Heart left ventricle (tissue), 16 donors: ENCODE data around the gene MLIP. TPM values are rescaled to one million over a fixed set of nuclear protein-coding genes. Genes with fewer than 3 reads are reported as not detected.
A peak's percentile ranks its signal among the peaks of the same experiment; 100 is the strongest.

Experiments used
- ATAC-seq, 4 donors: fragments of 200-7000 bp; cut with Tn5 transposase; one replicate each; pipeline ENCODE4 v1.9.1; 2020 to 2022; ENCODE audit warnings: moderate library complexity in 4 of 4, mild to moderate bottlenecking in 3 of 4, moderate number of reproducible peaks in 1 of 4
- DNase-seq, 5 donors: peaks; one replicate each; pipeline ENCODE4 v3.0.0-alpha.2; 2020
- H3K27ac ChIP-seq, 12 donors: fragments of 200-600 bp; sonication (generic) in 4 of 12; one replicate each; pipeline versions ENCODE4 v1.5.0 to v1.8.0; 2016 to 2022; ENCODE audit warnings: mild to moderate bottlenecking in 2 of 12
- H3K27me3 ChIP-seq, 9 donors: fragments of 200-600 bp; sonication (generic) in 2 of 9; one replicate each; pipeline versions ENCODE4 v1.5.1 to v1.8.0; 2016 to 2022; ENCODE audit warnings: mild to moderate bottlenecking in 3 of 9
- H3K36me3 ChIP-seq, 9 donors: fragments of 200-600 bp; sonication (generic) in 2 of 9; one replicate each; pipeline versions ENCODE4 v1.5.0 to v1.8.0; 2018 to 2022; ENCODE audit warnings: mild to moderate bottlenecking in 2 of 9
- H3K4me1 ChIP-seq, 12 donors: fragments of 200-600 bp; sonication (generic) in 4 of 12; one replicate each; pipeline versions ENCODE4 v1.5.0 to v1.8.0; 2016 to 2022; ENCODE audit warnings: mild to moderate bottlenecking in 3 of 12
- H3K4me3 ChIP-seq, 12 donors: fragments of 200-600 bp; sonication (generic) in 4 of 12; one replicate each; pipeline versions ENCODE4 v1.5.0 to v1.8.0; 2017 to 2022; ENCODE audit warnings: mild to moderate bottlenecking in 9 of 12, moderate library complexity in 4 of 12
- H3K9me3 ChIP-seq, 12 donors: fragments of 200-600 bp; sonication (generic) in 4 of 12; one replicate each; pipeline versions ENCODE4 v1.5.0 to v1.8.0; 2016 to 2022; ENCODE audit warnings: mild to moderate bottlenecking in 1 of 12
- CTCF ChIP-seq, 12 donors: fragments of 200-600 bp; sonication (generic) in 4 of 12; IDR thresholded peaks; one replicate each; pipeline versions ENCODE4 v1.5.0 to v1.8.0; 2018 to 2022; ENCODE audit warnings: antibody characterized with exemption in 12 of 12, mild to moderate bottlenecking in 5 of 12
- POLR2A ChIP-seq, 2 donors: fragments of 450-650 bp; IDR thresholded peaks; one replicate each; pipeline ENCODE4 v1.6.1; 2017; ENCODE audit warnings: antibody characterized with exemption in 2 of 2, mild to moderate bottlenecking in 2 of 2, moderate library complexity in 2 of 2
- WGBS, 4 donors: extraction: QIAGEN DNeasy Blood & Tissue Kit in 2 of 4; methylation state at CpG; one replicate each; pipeline versions ENCODE4 v1.1.5 to v1.1.7; 2013 to 2018; 5-methylcytosine and 5-hydroxymethylcytosine counted together
- intact Hi-C, 10 donors: fragments of 100-400 bp; cut with DNase I; formaldehyde crosslinking; loops; one replicate each; pipeline versions ENCODE4 v1.11.1 to v1.14.2; 2022
- polyA plus RNA-seq, 2 donors: library from polyadenylated mRNA; stranded (reverse); fragments of 200-250 nt; gene quantifications; one replicate each; pipeline ENCODE4 v1.2.3, GENCODE V29; 2013
- total RNA-seq, 9 donors: library from RNA; depleted of rRNA in 2 of 9; stranded (reverse); fragments of >200 nt in 2 of 9; fragmentation: NEBNext Ultra II Directional in 3 of 9; extraction: Animal tissue kit (Norgen Biotek cat#: 25700) in 3 of 9; gene quantifications; one replicate each; pipeline versions ENCODE4 v1.1.0 to v1.2.4, GENCODE V29; 2016 to 2023
- donor health status: ischemic (EF 13 %, LVEDD 7.1; RV severe dilation, severe dysfunction).
- donor health status: healthy with polysubstance abuse.
- donor health status: DM: no; HTN: yes; CAD: no.
- donor health status: DM: no; HTN: no; CAD: no.
- donor health status: ischemic (EF 25% LVEDD 6.9; RV normal size, moderate dysfunction).
- donor health status: ischemic (EF 25% LVEDD 5.7; RV mildly dilated, moderate dysfunction).
- donor health status: healthy.
- donor health status: DM: yes; HTN: yes; CAD: no.
- donor health status: ischemic (EF 35%, LVEDD 5.7; RV mildly dilated, moderate dysfunction).
- donor health status: nonischemic (EF 11% LVEDD 7.7; RV severe dilation, severe dysfunction).
- donor health status: DM: yes; HTN: yes; CAD: no.
- donor health status: PGD.
- donor health status: ischemic (EF 29% LVEDD 5.4; RV normal size, mild dysfunction).
- donor health status: nonischemic (EF 23%, LVEDD 6.1; RV moderate dilation, normal function).

The MLIP gene
- total and polyA plus RNA-seq, 11 donors = 130 to 522 (median 360) TPM

GRCh38 chr6:54243699-54244098 is 132.5 kb downstream of the MLIP start:
- intact Hi-C loops = no loop called here
- H3K4me1 ChIP-seq = peaks cover 0 to 24% (median 3%) of the 10 kb centered on the region in 12 donors
- no peaks in the 10 kb centered on the region for H3K27me3 ChIP-seq
- no peak for TF ChIP-seq POLR2A (IDR thresholded peaks at IDR 0.05)
- no peak for TF ChIP-seq CTCF (IDR thresholded peaks at IDR 0.05)
- no peaks in the 10 kb centered on the region for H3K36me3 ChIP-seq
- peak overlapping the region in 1 of 12 donors; percentile 4 for H3K27ac ChIP-seq
- H3K4me3 ChIP-seq = no peak overlapping the region
- DNase-seq (no peak), ATAC-seq (peak in 3 of 4 donors; percentile 37 to 56 (median 41))
- H3K9me3 ChIP-seq = no peaks in the 10 kb centered on the region
- WGBS, 4 donors = 70 to 80% (median 74%) methylated on average over 4 of the region's 4 CpGs

DNA sequence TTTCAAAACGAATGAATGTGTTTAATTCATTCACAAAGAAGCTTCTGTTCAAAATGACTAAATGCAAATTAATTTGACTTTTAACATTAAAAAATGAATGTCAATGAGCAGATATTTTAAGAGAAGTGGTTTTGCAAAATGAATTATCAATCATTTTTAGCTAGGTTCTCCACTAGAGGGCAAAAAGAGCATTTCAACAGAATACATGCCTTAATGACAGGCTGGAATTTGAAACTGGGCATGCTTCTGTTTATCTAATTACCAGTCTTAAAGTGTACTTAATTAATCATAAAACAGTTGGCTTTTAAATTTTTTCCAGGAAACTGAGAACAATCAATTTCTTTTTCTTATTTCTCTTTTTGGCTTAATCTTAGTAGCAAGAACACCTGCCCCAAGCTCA is 133.2 kb downstream of the MLIP start:
- DNase-seq = no peak
- no peak overlapping the region for H3K27ac ChIP-seq
- H3K4me3 ChIP-seq = no peak overlapping the region
- H3K36me3 ChIP-seq = no peaks in the 10 kb centered on the region
- peak in 2 of 4 donors; percentile 49 to 50 for ATAC-seq
- peaks cover 0 to 19% (median 0%) of the 10 kb centered on the region in 12 donors for H3K4me1 ChIP-seq
- intact Hi-C loops = no loop called here
- no peaks in the 10 kb centered on the region for H3K9me3 ChIP-seq
- WGBS, 4 donors = 54 to 74% (median 57%) methylated on average over 1 of the region's 1 CpG
- no peaks in the 10 kb centered on the region for H3K27me3 ChIP-seq
- TF ChIP-seq POLR2A (IDR thresholded peaks at IDR 0.05) (no peak), CTCF (IDR thresholded peaks at IDR 0.05) (peak; percentile 14 to 60 (median 36))

- H3K4me3 ChIP-seq = no peak overlapping the region
- no peaks in the 10 kb centered on the region for H3K36me3 ChIP-seq
- 76 to 89% (median 81%) methylated on average over 2 of the region's 2 CpGs for WGBS, 4 donors
- no peaks in the 10 kb centered on the region for H3K27me3 ChIP-seq
- H3K9me3 ChIP-seq = no peaks in the 10 kb centered on the region
- intact Hi-C loops = no loop called here
- no peak overlapping the region for H3K27ac ChIP-seq
- no peak for DNase-seq
- peaks cover 0 to 19% (median 0%) of the 10 kb centered on the region in 12 donors for H3K4me1 ChIP-seq
- ATAC-seq = no peak
- TF ChIP-seq CTCF (IDR thresholded peaks at IDR 0.05) (no peak), POLR2A (IDR thresholded peaks at IDR 0.05) (no peak)
Observed at GRCh38 chr6:54245265-54245664, 134.0 kb downstream of the MLIP start.

- Histone ChIP-seq H3K36me3 (no peaks in the 10 kb centered on the region), H3K27me3 (no peaks in the 10 kb centered on the region), H3K4me3 (no peak overlapping the region), H3K4me1 (peaks cover 0 to 19% (median 0%) of the 10 kb centered on the region in 12 donors), H3K9me3 (no peaks in the 10 kb centered on the region), H3K27ac (no peak overlapping the region)
- no peak for TF ChIP-seq CTCF (IDR thresholded peaks at IDR 0.05)
- no peak for TF ChIP-seq POLR2A (IDR thresholded peaks at IDR 0.05)
- ATAC-seq = no peak
- DNase-seq = no peak
- intact Hi-C loops = no loop called here
Observed at GRCh38 chr6:54248319-54248718, 137.1 kb downstream of the MLIP start.
